Stimulated activated CD8-positive, alpha-beta memory T cell treated with anti-CD3 and anti-CD28 coated beads, Interleukin-2, amount 100 ng/mL, for 48 hours (primary cell): Measurements from ENCODE around the gene CYP3A4.
"Not testable (repeated sequence)": the region's sequence is repeated elsewhere in the genome, so short reads cannot be mapped to it uniquely, and the experiment has no call there.

ENCODE experiments used
- DNase-seq, 2 donors: peaks; one replicate each; pipeline ENCODE4 v3.0.0-alpha.2; 2020; ENCODE audit warnings: low read depth in 2 of 2

CYP3A4 gene

DNA sequence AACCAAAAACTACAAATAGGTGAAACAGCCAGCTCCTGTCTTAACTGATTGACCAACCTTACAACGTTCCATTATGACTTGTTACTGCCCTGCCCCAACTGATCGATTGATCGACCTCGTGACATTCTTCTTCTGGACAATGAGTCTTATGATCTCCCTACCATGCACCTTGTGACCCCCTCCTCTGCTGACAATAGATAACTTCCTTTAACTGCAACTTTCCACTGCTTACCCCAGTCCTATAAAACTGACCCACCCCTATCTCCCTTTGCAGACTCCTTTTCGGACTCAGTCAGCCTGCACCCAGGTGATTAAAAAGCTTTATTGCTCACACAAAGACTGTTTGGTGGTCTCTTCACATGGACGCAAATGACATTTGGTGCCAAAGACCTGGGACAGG is 60.8 kb downstream of the CYP3A4 start:
- DNase-seq, result not testable (repeated sequence)

DNA sequence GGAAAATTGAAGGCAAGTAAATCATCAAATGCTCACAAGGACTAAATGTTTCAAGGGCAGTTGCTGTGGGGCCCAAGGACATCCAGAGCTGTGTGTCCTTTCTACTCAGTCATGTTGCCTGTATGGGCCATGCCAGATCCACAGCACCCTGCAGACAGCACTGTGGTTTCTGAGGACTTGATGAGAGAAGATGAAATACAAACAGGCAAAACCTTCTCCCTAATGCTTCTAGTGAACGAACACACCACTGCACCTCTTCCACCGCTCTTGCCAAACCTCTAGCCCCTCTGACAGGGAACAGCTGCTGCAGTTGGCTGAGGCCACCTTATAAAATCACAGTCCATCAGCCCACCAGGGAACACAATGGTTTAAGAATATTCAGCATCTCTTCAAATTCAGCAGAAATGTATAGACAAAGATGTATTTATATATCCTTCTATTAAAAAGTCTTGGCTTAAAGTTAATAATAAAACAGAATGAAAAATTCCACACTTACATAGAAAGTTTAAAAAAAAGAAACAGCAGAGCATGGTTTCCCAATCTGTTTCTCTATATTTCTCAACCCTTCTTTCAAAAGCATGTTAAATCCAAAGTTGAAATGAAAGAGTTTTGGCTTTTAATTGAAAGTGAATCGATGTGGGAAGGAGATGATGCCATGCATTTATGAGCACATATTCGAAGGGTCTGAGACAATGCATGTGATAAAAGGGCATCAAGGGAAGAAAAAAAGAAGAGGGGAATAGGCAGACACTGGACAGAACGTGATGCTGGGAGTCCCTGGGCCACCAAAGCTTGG is 63.0 kb downstream of the CYP3A4 start:
- DNase-seq, result no peak

DNA sequence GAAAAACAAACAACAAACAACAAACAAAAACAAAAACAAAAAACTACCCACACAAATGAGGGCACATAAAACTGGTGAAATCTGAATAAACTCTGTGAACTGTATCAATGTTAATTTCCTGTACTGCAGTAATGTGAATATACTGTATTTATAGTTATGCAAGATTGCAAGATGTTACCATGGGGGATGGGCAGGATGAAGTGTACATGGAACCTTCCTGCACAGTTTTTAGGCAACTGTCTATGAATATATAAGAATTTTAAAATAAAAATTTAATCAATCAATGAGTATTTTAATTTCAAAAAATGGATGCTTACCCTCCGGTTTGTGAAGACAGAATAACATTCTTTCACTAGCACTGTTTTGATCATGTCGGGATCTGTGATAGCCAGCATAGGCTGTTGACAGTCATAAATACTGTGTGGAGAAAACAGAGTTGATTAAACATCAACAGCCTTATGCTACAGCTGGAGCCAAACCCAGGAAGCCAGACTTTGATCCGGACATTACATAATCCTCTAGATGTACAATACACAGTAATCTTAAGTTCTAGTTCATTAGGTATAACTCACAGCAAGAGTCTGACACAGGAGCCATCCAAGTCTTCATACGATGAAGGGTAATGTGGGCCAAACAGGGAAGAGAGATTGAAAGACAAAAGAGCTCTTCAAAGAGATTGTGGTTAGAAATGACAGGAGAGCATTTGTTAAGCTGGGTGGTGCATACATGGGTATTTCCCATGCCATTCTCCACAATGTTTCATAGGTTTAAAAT is 63.8 kb downstream of the CYP3A4 start:
- no peak for DNase-seq

GRCh38 chr7:99713995-99714570 is 69.9 kb downstream of the CYP3A4 start:
- DNase-seq, result no peak

DNA sequence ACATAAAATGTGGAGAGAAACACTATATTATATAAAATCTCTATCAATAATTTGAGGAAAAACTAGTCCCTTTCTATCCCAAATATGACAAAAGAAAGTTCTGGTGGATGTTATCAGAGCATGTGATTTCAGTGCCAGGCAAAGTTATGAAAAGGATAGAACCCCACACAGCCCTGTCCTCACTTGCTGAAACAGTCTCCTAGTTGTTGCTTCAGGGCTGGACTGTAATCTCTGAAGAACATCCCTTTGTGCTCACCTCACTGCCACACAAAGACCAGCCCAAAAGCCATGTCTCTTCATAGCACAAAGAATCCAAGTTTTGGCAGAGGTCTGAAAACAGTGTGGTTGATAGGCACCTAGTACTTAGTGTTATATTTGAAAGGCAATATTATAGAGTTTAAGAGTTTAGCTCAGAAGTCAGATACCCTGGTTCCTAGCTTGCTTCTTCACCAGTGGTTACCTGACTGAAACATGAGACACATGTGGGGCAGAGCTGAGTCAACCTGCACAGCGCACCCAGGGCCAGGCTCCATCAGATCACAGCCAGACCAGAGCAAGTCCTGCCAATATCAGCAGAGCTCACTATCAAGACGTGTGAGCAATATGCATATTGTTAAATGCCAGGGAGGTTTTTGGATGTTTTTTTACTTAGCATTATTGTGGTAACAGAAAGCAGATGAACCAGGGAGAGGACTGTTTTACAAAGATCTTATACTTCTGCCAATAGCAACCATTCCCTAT is 74.0 kb downstream of the CYP3A4 start:
- DNase-seq, result no peak

DNA sequence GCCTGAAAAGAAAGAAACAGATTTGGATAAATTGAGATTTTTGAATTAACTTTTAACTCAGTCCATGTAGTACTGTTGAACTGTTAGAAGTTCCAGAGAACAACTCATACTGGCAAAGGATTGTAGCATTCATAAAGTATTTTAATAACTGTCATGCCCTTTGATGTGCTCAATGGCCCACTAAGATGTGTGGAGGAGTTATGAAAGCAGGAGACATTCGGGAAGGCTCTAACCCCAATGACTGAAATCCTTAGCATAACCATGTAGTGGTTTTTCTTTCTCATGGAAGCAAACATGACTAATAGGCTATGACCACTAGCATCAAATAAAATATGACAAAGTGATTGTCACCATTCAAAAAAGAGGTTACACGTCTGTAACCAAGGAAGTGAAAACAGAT is 74.7 kb downstream of the CYP3A4 start:
- DNase-seq, result no peak

DNA sequence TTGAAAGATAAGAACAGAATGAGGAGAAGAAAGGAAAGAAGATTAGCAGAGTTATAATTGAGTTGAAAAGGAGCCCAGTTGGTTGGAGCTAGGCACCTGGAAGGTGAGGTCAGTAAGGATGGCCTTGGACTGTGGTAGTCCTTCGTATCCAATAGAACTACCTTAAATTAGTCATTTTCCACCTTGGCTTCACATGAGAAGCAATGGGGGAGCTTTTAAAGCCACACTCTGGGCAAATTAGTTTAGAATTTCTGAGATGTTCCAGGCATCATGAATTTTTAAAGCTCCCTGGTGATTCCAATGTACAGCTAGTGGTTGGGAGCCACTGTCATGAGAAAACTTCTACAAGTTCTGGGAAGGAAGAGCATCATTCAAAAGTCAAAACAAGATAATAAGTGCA is 76.9 kb downstream of the CYP3A4 start:
- DNase-seq, result no peak
